ENCODE measurements around the gene GPR180. TPM values are rescaled to one million over a fixed set of nuclear protein-coding genes. Genes with fewer than 3 reads are reported as not detected.

The GPR180 gene
- total RNA-seq, 1 donor from 2014 or later = 11.7 TPM

GRCh38 chr13:94595950-94596574 lies 5.6 kb upstream of the GPR180 start, which contains the start of gene TGDS:
Gene TGDS (minus strand): TSS chr13:94596152. CDS start chr13:94596136, 16 bp downstream.
- Mint-ChIP-seq H3K36me3 (ENCODE audit: low read depth) (peaks cover 4% of the 10 kb centered on the region), H3K9me3 (ENCODE audit: low read depth) (peaks cover 5% of the 10 kb centered on the region), H3K27me3 (ENCODE audit: low read depth) (no peaks in the 10 kb centered on the region), H3K4me1 (ENCODE audit: low read depth) (peaks cover 34% of the 10 kb centered on the region), H3K27ac (ENCODE audit: unreplicated experiment) (peak within 1 kb of the TSS; percentile 90), H3K4me3 (ENCODE audit: unreplicated experiment) (peak within 1 kb of the TSS; percentile 90)
- DNase-seq (ENCODE audit: low spot score) = peak; percentile 95
- TF ChIP-seq CTCF (IDR thresholded peaks at IDR 0.05) = peak; percentile 41

- Mint-ChIP-seq H3K27ac (ENCODE audit: unreplicated experiment) (peak overlapping the region; percentile 90), H3K4me3 (ENCODE audit: unreplicated experiment) (peak overlapping the region; percentile 90)
Observed at GRCh38 chr13:94596575-94596971, 5.1 kb upstream of the GPR180 start.

GRCh38 chr13:94598281-94598680 lies 3.4 kb upstream of the GPR180 start:
- peaks cover 5% of the 10 kb centered on the region for H3K9me3 Mint-ChIP-seq (ENCODE audit: low read depth)
- H3K4me3 Mint-ChIP-seq (ENCODE audit: unreplicated experiment) = no peak overlapping the region
- H3K27ac Mint-ChIP-seq (ENCODE audit: unreplicated experiment) = no peak overlapping the region
- H3K27me3 Mint-ChIP-seq (ENCODE audit: low read depth) = no peaks in the 10 kb centered on the region
- DNase-seq (ENCODE audit: low spot score) = no peak
- H3K36me3 Mint-ChIP-seq (ENCODE audit: low read depth) = no peaks in the 10 kb centered on the region
- TF ChIP-seq CTCF (IDR thresholded peaks at IDR 0.05) = no peak
- peaks cover 40% of the 10 kb centered on the region for H3K4me1 Mint-ChIP-seq (ENCODE audit: low read depth)

More at GRCh38 chr13:94596575-94596971, 5.1 kb upstream of the GPR180 start:
- Mint-ChIP-seq H3K36me3 (ENCODE audit: low read depth) (peaks cover 4% of the 10 kb centered on the region), H3K4me1 (ENCODE audit: low read depth) (peaks cover 37% of the 10 kb centered on the region), H3K27me3 (ENCODE audit: low read depth) (no peaks in the 10 kb centered on the region), H3K9me3 (ENCODE audit: low read depth) (peaks cover 5% of the 10 kb centered on the region)
- TF ChIP-seq CTCF (IDR thresholded peaks at IDR 0.05) = no peak
- no peak for DNase-seq (ENCODE audit: low spot score)

- no peak for DNase-seq (ENCODE audit: low spot score)
- Mint-ChIP-seq H3K27me3 (ENCODE audit: low read depth) (no peaks in the 10 kb centered on the region), H3K27ac (ENCODE audit: unreplicated experiment) (no peak overlapping the region), H3K4me1 (ENCODE audit: low read depth) (peaks cover 34% of the 10 kb centered on the region), H3K36me3 (ENCODE audit: low read depth) (no peaks in the 10 kb centered on the region), H3K9me3 (ENCODE audit: low read depth) (peaks cover 5% of the 10 kb centered on the region), H3K4me3 (ENCODE audit: unreplicated experiment) (no peak overlapping the region)
- TF ChIP-seq CTCF (IDR thresholded peaks at IDR 0.05) = no peak
Observed at GRCh38 chr13:94599877-94600276, 1.8 kb upstream of the GPR180 start.

GRCh38 chr13:94602467-94602866 lies 810 bp downstream of the GPR180 start:
- peaks cover 29% of the 10 kb centered on the region for H3K4me1 Mint-ChIP-seq (ENCODE audit: low read depth)
- DNase-seq (ENCODE audit: low spot score) = no peak
- H3K36me3 Mint-ChIP-seq (ENCODE audit: low read depth) = peaks cover 12% of the 10 kb centered on the region
- peak overlapping the region; percentile 90 for H3K4me3 Mint-ChIP-seq (ENCODE audit: unreplicated experiment)
- TF ChIP-seq CTCF (IDR thresholded peaks at IDR 0.05) = no peak
- no peaks in the 10 kb centered on the region for H3K27me3 Mint-ChIP-seq (ENCODE audit: low read depth)
- peaks cover 5% of the 10 kb centered on the region for H3K9me3 Mint-ChIP-seq (ENCODE audit: low read depth)
- H3K27ac Mint-ChIP-seq (ENCODE audit: unreplicated experiment) = peak overlapping the region; percentile 91

All from chondrocyte (in vitro differentiated cells).